Measurements from ENCODE around the gene DCANP1. TPM values are rescaled to one million over a fixed set of nuclear protein-coding genes. Genes with fewer than 3 reads are reported as not detected.

The DCANP1 gene
- total and polyA plus RNA-seq, 10 of the 15 experiments (the other 5 are each of a cell fraction or from before 2014, with no cell fraction given): 0.01 TPM; not detected in 9

DNA sequence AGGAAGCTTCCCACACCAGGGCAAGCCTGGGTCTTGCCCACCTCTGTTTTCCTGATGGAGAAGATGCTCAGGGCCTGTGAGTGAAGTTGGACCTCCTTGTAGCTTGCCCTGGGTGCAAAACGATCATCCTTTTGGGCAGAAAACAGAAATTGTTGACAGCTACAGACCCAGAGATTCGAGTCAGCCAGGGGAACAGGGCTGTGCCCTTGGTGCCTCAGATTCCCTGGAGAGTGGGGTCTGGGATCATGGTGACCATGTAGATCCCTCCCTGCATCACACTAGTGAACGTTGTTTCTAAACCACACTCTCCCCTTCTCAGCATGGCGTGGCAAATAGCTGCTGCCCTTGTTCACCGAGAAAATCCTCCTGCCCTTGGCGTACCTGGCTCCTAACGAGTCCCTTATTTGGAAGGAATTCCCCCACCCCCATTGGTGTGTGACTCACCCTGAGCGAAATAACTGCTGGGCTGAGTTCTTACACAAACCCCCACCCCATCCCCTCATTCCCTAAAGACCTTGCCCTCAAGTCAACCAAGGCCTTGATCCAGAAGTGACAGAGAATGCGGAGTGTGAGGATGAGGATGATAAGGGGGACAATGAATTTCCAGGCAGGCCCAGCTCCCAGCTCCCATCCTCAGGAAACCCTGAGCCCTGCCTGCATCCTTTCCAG lies 1.1 kb upstream of the DCANP1 start:
- H3K9me3 ChIP-seq (replicated peaks; ENCODE audit: control insufficient read depth, insufficient read depth, low read length): no peaks in the 10 kb centered on the region; the same call in 2 of the 3 replicates
- H3K79me2 ChIP-seq (ENCODE audit: control insufficient read depth, insufficient read depth, low read length): no peaks in the 10 kb centered on the region
- BruUV-seq (replicated peaks): no TSS peak
- intact Hi-C loops (cut with micrococcal nuclease; ENCODE audit: unreplicated experiment): no loop called here
- in situ Hi-C loops (cut with MboI): no loop called here
- H3K9ac ChIP-seq (ENCODE audit: control insufficient read depth, insufficient read depth, low read length): no peak overlapping the region
- peak; percentile 44; the same call in 1 of the 3 replicates for ATAC-seq
- TF ChIP-seq, protein P1, sequence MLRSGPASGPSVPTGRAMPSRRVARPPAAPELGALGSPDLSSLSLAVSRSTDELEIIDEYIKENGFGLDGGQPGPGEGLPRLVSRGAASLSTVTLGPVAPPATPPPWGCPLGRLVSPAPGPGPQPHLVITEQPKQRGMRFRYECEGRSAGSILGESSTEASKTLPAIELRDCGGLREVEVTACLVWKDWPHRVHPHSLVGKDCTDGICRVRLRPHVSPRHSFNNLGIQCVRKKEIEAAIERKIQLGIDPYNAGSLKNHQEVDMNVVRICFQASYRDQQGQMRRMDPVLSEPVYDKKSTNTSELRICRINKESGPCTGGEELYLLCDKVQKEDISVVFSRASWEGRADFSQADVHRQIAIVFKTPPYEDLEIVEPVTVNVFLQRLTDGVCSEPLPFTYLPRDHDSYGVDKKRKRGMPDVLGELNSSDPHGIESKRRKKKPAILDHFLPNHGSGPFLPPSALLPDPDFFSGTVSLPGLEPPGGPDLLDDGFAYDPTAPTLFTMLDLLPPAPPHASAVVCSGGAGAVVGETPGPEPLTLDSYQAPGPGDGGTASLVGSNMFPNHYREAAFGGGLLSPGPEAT (IDR thresholded peaks at IDR 0.05; ENCODE audit: low read depth): no peak
- TF ChIP-seq, protein P2, sequence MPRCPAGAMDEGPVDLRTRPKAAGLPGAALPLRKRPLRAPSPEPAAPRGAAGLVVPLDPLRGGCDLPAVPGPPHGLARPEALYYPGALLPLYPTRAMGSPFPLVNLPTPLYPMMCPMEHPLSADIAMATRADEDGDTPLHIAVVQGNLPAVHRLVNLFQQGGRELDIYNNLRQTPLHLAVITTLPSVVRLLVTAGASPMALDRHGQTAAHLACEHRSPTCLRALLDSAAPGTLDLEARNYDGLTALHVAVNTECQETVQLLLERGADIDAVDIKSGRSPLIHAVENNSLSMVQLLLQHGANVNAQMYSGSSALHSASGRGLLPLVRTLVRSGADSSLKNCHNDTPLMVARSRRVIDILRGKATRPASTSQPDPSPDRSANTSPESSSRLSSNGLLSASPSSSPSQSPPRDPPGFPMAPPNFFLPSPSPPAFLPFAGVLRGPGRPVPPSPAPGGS (IDR thresholded peaks at IDR 0.05; ENCODE audit: borderline replicate concordance, insufficient read depth, low read depth, low read length, poor library complexity, severe bottlenecking): no peak
- TF ChIP-seq CHD4 (IDR thresholded peaks at IDR 0.05): no peak
- TF ChIP-seq EGR1 (IDR thresholded peaks at IDR 0.05; ENCODE audit: borderline replicate concordance in 1 of 2, low read depth in 2 of 2, low read length in 2 of 2): peak in 1 of 2 experiments; percentile 33; a peak in 1 of 3 replicates
- no peaks in the 10 kb centered on the region for H3K36me3 ChIP-seq (ENCODE audit: control insufficient read depth in 2 of 2, insufficient read depth in 2 of 2, low read length in 1 of 2)
- H3K27ac ChIP-seq (ENCODE audit: control insufficient read depth, insufficient read depth): no peak overlapping the region
- H2AFZ ChIP-seq (ENCODE audit: control insufficient read depth, low read depth, low read length): no peak overlapping the region; the same call in 1 of the 2 replicates
- H4K20me1 ChIP-seq (ENCODE audit: control insufficient read depth, insufficient read depth): no peaks in the 10 kb centered on the region
- CTCF ChIA-PET: interaction anchor here (1.0 to 4.2 kb wide), 6 partner anchors 9 to 104 kb away, joined by 3 to 35 read pairs (median 10); no protein-coding TSS in a partner anchor
- no peak for FAIRE-seq
- no peak for DNase-seq (ENCODE audit: low read depth, low spot score)
- H3K27me3 ChIP-seq (replicated peaks in 1 of 2; ENCODE audit: control insufficient read depth in 2 of 2, insufficient read depth in 2 of 2, low read length in 1 of 2): 0 out of 4 replicates have a peak, but pooled peaks cover 0 to 1% of the 10 kb centered on the region in 2 experiments
- peaks cover 23% of the 10 kb centered on the region for H3K4me1 ChIP-seq (ENCODE audit: control insufficient read depth, insufficient read depth, low read length)
- no peak overlapping the region for H3K4me3 ChIP-seq
- H3K4me2 ChIP-seq (ENCODE audit: control insufficient read depth, insufficient read depth): peak overlapping the region; percentile 38
- WGBS (ENCODE audit: insufficient coverage, insufficient replicate concordance, low lambda C conversion rate, missing lambda C conversion rate): 13% methylated on average over 9 of the region's 9 CpGs
- RAD21 ChIA-PET (ENCODE audit: unreplicated experiment): interaction anchor here (1.0 to 1.5 kb wide), 2 partner anchors 9 to 118 kb away, joined by 3 to 4 read pairs; no protein-coding TSS in a partner anchor
- SMC1A ChIA-PET (ENCODE audit: uncharacterized antibody, unreplicated experiment): interaction anchor here (0.6 to 1.5 kb wide), 2 partner anchors 9 to 944 kb away, joined by 3 to 4 read pairs; no protein-coding TSS in a partner anchor
- POLR2A ChIA-PET: no interaction called here

Data from GM12878 (cell line).